GM18517 (cell line): ENCODE results near the gene MUC12.
"Not testable (repeated sequence)": the region's sequence is repeated elsewhere in the genome, so short reads cannot be mapped to it uniquely, and the experiment has no call there.

Experiments
- ATAC-seq: cut with Tn5 transposase; IDR thresholded peaks from one replicate; pipeline ENCODE4 v1.9.1; 2021; ENCODE audit warnings: mild to moderate bottlenecking, moderate library complexity; ENCODE audit not compliant: unreplicated experiment

MUC12 gene

GRCh38 chr7:101058355-101058754 lies 89.0 kb downstream of the MUC12 start:
- ATAC-seq, result no peak

GRCh38 chr7:101059620-101059942 lies 90.2 kb downstream of the MUC12 start:
- no peak for ATAC-seq

DNA sequence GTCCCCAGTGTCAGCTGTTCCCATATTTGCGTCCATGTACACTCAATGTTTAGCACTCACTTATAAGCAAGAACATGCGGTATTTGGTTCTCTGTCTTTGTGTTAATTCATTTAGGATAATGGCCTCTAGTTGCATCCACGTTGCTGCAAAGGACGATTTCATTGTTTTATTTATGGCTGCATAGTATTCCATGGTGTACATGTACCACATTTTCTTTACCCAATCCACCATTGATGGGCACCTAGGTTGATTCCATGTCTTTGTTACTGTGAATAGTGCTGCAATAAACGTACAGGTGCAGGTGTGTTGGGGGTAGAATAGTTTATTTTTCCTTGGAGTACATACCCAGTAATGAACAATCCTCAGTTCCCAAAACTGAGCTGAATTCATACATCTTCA lies 91.6 kb downstream of the MUC12 start:
- no peak for ATAC-seq

DNA sequence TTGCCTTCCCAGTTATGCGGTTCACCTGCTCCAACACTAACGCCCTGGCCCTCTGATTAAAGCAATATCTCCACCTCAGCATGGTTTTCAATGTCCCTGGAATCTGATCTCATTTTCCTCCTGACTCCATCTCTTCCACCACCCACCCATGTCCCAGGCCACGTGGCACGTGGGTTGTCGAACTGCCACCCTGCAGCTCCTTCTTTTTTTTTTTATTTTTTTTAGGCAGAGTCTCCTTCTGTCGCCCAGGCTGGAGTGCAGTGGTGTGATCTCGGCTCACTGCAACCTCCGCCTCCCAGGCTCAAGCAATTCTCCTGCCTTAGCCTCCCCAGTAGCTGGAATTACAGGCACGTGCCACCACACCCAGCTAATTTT lies 94.8 kb downstream of the MUC12 start:
- not testable (repeated sequence) for ATAC-seq

GRCh38 chr7:101065162-101065561 lies 95.8 kb downstream of the MUC12 start:
- ATAC-seq, result not testable (repeated sequence)

DNA sequence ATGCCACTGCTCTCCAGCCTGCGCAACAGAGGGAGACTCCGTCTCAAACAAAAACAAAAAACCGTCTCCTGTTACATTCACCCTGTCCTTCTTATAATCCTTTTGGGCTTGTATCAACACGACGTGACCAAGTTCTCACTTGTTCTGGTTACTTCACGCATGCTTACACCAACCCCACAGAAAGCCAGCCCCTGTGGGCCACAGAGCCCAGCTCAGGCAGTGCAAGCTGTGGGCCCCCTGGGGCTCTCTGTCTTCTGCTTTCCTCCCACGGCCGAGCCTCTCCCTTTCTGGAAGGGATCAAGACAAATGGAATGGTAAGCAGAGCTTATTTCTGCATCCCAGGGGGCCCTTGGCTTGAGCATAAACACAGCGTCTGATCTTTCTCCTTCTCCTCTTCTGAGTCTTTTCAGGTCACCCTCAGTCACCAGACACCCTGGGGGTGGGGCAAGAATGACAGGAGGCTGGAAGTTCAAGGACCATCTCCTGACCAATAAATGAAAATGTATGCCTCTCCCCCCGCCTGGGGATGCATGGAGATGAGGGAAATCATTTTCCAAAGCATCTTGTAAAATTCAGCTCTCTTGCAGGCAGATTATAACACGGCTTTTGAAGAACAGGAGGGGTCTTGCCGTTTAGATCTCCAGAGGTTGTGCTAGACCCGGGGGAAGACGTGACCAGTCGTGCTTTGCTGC lies 96.9 kb downstream of the MUC12 start:
- no peak for ATAC-seq

DNA sequence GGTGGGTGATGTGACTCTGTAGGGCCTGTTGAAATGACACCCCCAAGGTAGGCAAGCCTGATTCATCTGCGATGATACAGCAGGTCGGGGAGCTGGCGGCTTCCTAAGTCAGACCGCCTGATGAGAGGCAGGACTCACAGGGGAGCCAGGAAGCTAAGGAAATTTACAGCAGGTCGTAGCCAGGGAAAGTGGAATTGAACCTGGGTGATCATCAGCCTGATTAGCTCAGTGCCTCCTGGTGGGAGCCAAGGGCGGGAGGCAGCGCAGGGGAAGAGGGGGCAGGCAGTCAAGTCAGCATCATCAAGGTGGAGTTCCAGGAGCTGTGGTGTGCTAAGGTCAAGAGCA lies 97.4 kb downstream of the MUC12 start:
- no peak for ATAC-seq

DNA sequence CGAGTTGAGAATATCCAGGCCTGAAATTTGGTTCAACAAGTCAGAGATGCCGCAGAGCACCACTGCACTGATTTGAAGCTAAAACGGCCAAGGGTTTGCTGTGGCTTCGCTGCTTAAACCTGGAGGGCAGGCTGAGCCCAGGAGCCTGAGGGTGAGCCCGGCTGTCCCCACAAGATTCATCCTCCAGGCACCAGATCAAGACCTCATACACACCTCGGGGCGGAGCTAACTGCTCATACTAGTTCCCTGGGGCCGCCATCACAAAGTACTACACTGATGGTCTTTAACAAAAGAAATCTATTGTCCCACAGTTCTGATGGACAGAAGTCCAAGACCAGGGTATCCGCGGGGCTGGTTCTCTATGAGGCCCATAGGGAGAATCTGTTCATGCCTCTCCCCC lies 99.0 kb downstream of the MUC12 start:
- no peak for ATAC-seq
